Caki2 (cell line): ENCODE data around the gene MLLT6. TPM values are rescaled to one million over a fixed set of nuclear protein-coding genes. Genes with fewer than 3 reads are reported as not detected.
"Not testable (repeated sequence)": the region's sequence is repeated elsewhere in the genome, so short reads cannot be mapped to it uniquely, and the experiment has no call there.

Source experiments
- DNase-seq: peaks from one replicate; pipeline ENCODE4 v3.0.0-alpha.2; 2015; ENCODE audit warnings: low read depth
- in situ Hi-C: cut with HindIII; loops from 2 replicates; pipeline ENCODE4 v1.10.0; 2016; ENCODE audit warnings: low sequenced_read_pairs, low pct_unique_long_range_greater_than_20kb, mixed read lengths
- total RNA-seq: library from RNA; depleted of rRNA; stranded (reverse); fragments of >200 nt; shearing (Covaris generic); gene quantifications from 2 replicates; pipeline ENCODE4 v1.2.3, GENCODE V29; 2014; ENCODE audit warnings: low replicate concordance

Gene MLLT6
- total RNA-seq, 1 experiment from 2014 or later = 27.9 TPM

- in situ Hi-C loops = no loop called here
- no peak for DNase-seq
These were observed 14.3 kb downstream of the MLLT6 start for GRCh38 chr17:38719289-38719942.

- no peak for DNase-seq
- in situ Hi-C loops = no loop called here
These were observed 15.0 kb downstream of the MLLT6 start for GRCh38 chr17:38719943-38720641.

- DNase-seq = no peak
- in situ Hi-C loops = no loop called here
These were observed 15.9 kb downstream of the MLLT6 start for GRCh38 chr17:38720941-38721340.

- no peak for DNase-seq
- in situ Hi-C loops = no loop called here
These were observed 16.7 kb downstream of the MLLT6 start for GRCh38 chr17:38721802-38722201.

- DNase-seq = no peak
- in situ Hi-C loops = no loop called here
These were observed 19.4 kb downstream of the MLLT6 start for GRCh38 chr17:38724337-38724988.

GRCh38 chr17:38725066-38725465, 20.0 kb downstream of the MLLT6 start:
- in situ Hi-C loops = no loop called here
- no peak for DNase-seq

GRCh38 chr17:38726145-38726544, 21.1 kb downstream of the MLLT6 start:
- DNase-seq, in situ Hi-C loops: not testable (repeated sequence)

GRCh38 chr17:38727736-38728135, 22.7 kb downstream of the MLLT6 start:
- in situ Hi-C loops = no loop called here
- DNase-seq = no peak

- in situ Hi-C loops = no loop called here
- DNase-seq = no peak
These were observed 23.3 kb downstream of the MLLT6 start for GRCh38 chr17:38728290-38728831.

- DNase-seq = no peak
- in situ Hi-C loops = no loop called here
These were observed 24.4 kb downstream of the MLLT6 start for GRCh38 chr17:38729368-38729885.

GRCh38 chr17:38729886-38730525, 24.9 kb downstream of the MLLT6 start, which contains the start of gene CISD3:
Gene CISD3, plus strand, starts transcription at chr17:38730341. Its CDS starts 18 bp downstream, at chr17:38730359.
- in situ Hi-C loops = no loop called here
- DNase-seq = peak; percentile 77

- peak; percentile 79 for DNase-seq
- in situ Hi-C loops = no loop called here
These were observed 25.7 kb downstream of the MLLT6 start for GRCh38 chr17:38730526-38731379.

- in situ Hi-C loops = no loop called here
These were observed 26.6 kb downstream of the MLLT6 start for GRCh38 chr17:38731526-38732294.

GRCh38 chr17:38732376-38733281, 27.6 kb downstream of the MLLT6 start:
- in situ Hi-C loops = no loop called here
- peak; percentile 34 for DNase-seq

More at GRCh38 chr17:38731526-38732294, 26.6 kb downstream of the MLLT6 start:
- DNase-seq = no peak

- in situ Hi-C loops = no loop called here
- no peak for DNase-seq
These were observed 28.4 kb downstream of the MLLT6 start for GRCh38 chr17:38733282-38733981.
